Fibroblast of mammary gland (primary cell): ENCODE measurements around the gene DPH7.
A peak's percentile ranks its signal among the peaks of the same experiment; 100 is the strongest.

Source experiments
- DNase-seq: peaks from one replicate; pipeline ENCODE4 v3.0.0-alpha.2; 2010; ENCODE audit warnings: low read depth
- H3K4me3 ChIP-seq: 2 replicates; pipeline ENCODE4 v1.5.1; 2011; ENCODE audit warnings: low read depth, mild to moderate bottlenecking, low read length, moderate library complexity; ENCODE audit not compliant: control insufficient read depth
- CTCF ChIP-seq: conservative IDR thresholded peaks from 2 replicates; pipeline ENCODE4 v1.5.1; 2011; ENCODE audit warnings: low read depth, low read length, inconsistent platforms; ENCODE audit not compliant: control insufficient read depth, insufficient read depth

DPH7 gene

DNA sequence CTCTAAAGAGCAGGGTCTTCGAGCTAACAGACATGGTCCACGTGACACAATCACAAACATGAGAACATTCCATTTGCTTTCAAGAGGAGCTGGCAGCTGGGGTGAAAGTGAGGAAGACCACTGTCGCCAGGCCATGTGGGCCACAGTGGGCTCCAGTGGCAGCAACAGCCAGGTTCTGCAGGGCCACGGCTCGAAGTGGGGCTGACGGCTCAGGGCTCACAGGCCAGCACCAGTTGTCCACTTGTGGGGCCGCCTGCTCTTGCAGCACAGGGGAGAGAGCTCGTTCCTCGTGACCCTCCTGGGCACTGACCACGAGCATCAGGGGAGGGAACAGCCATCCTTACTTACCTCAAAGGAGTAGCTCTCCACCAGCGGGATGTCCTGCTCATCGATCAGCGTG lies 9.6 kb upstream of the DPH7 start:
- H3K4me3 ChIP-seq, result no peak overlapping the region
- DNase-seq, result no peak
- TF ChIP-seq CTCF, result no peak

DNA sequence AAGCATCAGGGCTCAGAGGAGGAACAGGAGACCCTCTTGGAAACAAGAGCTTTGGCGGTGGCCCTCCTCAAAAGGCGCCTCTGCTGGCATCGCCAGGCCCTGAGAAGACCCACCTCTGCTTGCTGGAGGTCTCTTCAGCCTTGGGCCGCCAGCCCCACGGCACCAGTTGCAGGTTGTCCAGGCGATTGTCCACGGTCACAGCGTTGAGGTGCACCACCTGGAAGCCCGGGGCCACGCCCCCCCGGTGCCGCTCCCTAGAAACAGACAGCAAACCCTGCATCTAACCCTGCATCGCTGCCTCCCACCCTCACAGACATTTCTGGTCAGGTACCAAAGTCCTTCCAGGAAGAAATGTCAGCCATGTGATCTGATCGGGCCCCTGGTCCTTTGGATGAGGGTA lies 8.1 kb upstream of the DPH7 start:
- no peak for TF ChIP-seq CTCF
- no peak for DNase-seq
- no peak overlapping the region for H3K4me3 ChIP-seq

DNA sequence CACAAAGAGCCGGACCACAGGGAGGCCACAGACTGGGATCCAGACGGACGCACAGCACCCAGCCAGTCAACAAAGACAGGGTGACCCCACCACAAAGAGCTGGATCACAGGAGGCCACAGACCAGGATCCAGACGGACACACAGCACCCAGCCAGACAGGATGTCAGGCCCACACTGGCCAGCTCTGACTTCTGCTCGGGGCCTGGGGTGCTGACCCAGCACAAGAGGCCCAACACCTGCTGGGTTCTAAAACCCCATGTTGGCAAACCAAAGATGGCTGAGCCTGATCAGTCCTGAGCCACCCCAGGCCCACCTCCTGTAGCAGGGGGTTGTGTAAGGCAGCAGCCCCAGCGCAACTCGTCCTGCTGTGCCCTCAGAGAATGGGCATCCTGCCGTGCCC lies 5.2 kb upstream of the DPH7 start:
- no peak for TF ChIP-seq CTCF
- no peak overlapping the region for H3K4me3 ChIP-seq
- no peak for DNase-seq

GRCh38 chr9:137583347-137583746 lies 4.6 kb upstream of the DPH7 start:
- TF ChIP-seq CTCF, result no peak
- DNase-seq, result no peak
- no peak overlapping the region for H3K4me3 ChIP-seq

DNA sequence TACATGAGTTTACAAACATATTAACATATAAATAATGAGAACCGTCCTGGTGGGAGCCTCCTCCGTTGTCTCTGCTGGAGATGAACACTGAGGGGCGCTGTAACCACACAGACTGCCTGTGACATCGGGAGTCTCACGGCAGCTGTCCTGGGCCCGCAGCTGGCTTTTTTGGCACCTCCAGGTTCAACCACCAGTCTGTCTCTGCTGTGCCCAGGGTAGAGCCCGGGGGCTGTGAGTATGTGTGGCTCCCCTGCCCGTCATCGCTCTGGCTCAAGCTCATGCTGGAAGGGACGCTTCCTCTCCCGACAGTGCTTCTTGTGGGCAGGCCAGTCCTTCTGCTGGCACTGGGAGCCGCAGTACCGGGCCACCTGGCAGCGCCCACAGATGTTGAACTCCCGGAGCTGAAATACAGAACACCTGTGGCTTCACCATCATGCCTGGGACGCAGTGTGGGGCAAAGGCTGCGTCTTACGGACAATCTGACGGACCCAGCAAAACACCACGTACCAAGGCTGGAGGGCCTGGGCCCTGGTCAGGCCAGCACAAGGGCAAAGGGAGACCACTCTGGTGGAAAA lies 3.6 kb upstream of the DPH7 start:
- no peak overlapping the region for H3K4me3 ChIP-seq
- peak; percentile 33 for TF ChIP-seq CTCF
- peak; percentile 37 for DNase-seq

GRCh38 chr9:137581361-137582285 lies 2.9 kb upstream of the DPH7 start:
- no peak for TF ChIP-seq CTCF

More at GRCh38 chr9:137581361-137582285, 2.9 kb upstream of the DPH7 start:
- no peak for DNase-seq
- no peak overlapping the region for H3K4me3 ChIP-seq
